NCI-H524 treated with DMSO at 0.1 percent for 48 hours (cell line): ENCODE results near the gene ANGPTL4.
"Not testable (repeated sequence)": the region's sequence is repeated elsewhere in the genome, so short reads cannot be mapped to it uniquely, and the experiment has no call there.

Experiments used
- DNase-seq: peaks from one replicate; lab custom pipeline; 2025; lab: John Stamatoyannopoulos, UW

Gene ANGPTL4

GRCh38 chr19:8334458-8335342 lies 29.3 kb upstream of the ANGPTL4 start:
- peak; percentile 33 for DNase-seq

DNA sequence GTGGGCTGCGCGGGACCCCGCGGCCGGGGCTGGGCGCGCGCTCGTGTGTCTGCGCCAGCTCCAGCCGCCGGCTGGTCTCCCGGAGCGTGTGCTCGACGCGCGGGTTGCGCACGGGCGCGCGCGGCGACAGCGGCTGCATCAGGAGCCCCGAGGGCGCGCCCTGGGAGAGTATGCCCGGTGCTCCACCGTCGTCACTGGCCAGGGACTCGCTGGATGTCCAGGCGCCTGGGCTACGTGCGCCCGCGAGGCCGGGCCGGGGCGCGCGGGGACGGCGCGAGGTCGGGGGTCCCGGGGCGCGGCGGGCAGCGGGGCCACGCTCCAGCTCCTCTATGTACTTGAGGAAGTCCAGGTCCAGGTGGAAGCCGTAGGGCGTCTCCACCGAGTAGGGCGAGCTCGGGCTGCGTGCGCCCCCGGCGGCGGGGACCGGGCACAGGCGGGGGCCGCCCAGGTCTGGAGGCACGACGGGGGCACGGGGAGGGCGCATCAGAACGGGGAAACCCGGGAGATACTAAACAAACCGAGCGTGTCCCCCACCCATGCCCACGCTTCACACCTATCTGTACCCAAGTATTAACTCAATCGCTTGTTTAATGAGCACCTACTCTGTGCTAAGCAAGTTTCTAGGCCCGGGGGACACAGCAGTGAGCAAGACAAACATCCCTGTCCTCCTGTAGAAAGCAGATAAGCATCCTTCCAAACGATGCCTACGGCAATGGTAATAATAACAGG lies 28.4 kb upstream of the ANGPTL4 start:
- DNase-seq, result no peak

DNA sequence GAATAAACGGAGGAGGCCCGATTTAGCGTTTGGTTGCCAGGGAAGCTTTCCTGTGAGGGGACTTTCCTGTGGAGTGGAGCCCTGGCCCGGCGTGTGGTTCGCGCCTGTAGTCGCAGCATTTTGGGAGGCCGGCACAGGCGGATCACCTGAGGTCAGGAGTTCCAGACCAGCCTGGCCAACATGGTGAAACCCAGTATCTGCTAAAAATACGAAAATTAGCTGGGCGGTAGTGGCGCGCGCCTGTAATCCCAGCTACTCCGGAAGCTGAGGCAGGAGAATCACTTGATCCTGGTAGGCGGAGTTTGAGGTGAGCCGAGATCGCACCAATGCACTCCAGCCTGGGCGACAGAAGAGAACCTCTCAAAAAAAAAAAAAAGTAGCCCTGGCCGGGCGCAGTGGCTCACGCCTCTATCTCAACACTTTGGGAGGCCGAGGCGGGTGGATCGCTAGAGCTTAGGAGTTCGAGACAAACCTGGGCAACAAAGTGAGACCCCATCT lies 27.8 kb upstream of the ANGPTL4 start:
- no peak for DNase-seq

GRCh38 chr19:8336660-8337059 lies 27.3 kb upstream of the ANGPTL4 start:
- no peak for DNase-seq

DNA sequence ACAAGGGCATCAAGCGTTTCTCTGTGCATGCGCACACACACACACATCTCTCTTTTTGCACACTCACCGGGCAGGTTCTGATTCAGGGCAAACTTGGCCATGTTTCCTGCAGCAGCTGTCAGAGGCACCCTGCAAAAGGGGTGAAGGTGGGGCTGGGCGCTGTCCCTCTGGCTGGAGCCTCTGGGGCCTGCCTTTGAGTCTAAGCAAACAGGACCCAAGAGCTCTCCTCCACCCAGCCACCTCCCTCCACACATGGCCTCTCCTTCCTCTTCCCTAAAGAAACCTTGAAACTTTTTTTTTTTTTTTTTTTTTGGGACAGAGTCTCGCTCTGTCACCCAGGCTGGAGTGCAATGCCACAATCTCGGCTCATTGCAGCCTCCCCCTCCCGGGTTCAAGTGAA lies 26.2 kb upstream of the ANGPTL4 start:
- DNase-seq, result no peak

- no peak for DNase-seq
Measured at GRCh38 chr19:8338835-8339234, 25.1 kb upstream of the ANGPTL4 start.

DNA sequence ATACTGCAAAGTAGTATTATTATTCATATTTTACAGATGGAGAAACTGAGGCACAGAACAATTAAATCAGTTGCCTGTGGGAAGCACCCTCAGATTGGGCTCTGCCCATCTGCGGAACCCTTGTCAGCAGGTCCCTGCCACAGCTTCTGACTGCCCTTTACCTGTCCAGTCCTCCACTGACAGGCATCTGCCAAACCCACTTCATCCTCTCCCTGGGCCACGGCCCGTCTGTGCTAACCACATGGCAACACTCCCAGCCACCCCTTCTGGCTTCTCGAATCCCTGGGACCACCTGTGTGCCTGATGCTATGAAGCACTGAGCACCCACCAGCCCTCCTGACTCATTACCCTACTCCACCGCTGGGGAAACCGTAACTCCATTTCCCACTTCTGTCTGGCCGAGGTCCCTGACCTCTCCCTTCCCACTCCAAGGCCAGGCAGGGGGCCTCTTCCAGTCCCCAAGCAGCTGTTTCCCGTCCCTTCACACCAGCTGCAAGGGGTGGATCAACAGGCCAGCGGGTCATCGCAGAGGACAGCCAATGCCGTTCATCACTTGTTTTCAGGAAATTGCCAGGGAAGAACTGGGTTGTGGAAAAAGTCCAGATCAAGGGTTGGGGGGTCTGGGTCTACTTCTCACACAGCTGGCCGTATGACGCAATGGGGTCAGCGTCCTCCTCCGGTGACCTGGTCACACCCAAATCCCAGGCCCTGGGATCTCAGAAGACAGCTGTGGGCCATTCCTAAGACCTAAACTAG lies 23.4 kb upstream of the ANGPTL4 start:
- DNase-seq, result no peak

GRCh38 chr19:8341504-8341903 lies 22.5 kb upstream of the ANGPTL4 start:
- not testable (repeated sequence) for DNase-seq

- no peak for DNase-seq
Measured at GRCh38 chr19:8342316-8342683, 21.7 kb upstream of the ANGPTL4 start.

GRCh38 chr19:8342684-8343482 lies 21.1 kb upstream of the ANGPTL4 start, which contains the start of gene KANK3:
Gene KANK3 (minus strand): TSS chr19:8343262. CDS start chr19:8337828, 5,434 bp downstream.
- peak; percentile 75 for DNase-seq

DNA sequence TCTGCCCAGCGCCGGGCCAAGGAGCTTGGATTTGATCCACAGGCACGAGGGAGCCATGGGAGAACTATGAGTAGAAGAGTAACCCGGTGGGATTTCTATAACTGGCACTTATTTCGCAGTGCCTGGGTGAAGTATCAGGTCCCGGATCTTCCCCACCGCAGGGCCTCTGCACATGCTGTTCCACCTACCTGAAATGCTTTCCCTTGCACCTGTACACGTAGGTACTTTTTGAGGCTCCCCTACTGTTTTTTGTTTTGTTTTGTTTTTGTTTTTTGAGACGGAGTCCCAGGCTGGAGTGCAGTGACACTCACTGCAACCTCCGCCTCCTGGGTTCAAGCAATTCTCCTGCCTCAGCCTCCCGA lies 20.5 kb upstream of the ANGPTL4 start:
- DNase-seq, result no peak

GRCh38 chr19:8349629-8350372 lies 14.2 kb upstream of the ANGPTL4 start:
- DNase-seq, result not testable (repeated sequence)

- DNase-seq, result no peak
Measured at GRCh38 chr19:8352134-8352827, 11.7 kb upstream of the ANGPTL4 start.

GRCh38 chr19:8352845-8353244 lies 11.1 kb upstream of the ANGPTL4 start:
- DNase-seq, result not testable (repeated sequence)

GRCh38 chr19:8355631-8356402 lies 8.1 kb upstream of the ANGPTL4 start:
- no peak for DNase-seq

DNA sequence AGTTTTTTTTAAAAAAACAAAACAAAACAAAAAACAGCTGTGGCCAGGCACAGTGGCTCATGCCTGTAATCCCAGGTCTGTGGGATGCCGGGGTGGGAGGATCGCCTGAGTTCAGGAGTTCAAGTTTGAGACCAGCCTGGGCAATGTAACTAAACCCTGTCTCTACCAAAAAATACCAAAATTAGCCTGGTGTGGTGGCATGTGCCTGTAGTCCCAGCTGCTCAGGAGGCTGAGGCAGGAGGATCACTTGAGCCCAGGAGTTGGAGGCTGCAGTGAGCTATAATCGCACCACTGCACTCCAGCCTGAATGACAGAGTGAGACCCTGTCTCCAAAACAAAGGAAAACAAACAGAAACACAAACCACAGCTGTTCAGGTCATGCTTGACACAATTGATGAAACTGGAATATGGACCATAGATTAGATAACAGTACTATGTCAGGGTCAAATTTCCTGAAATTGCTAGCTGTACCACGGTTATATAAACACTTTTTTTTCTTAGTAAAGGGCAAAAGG lies 6.9 kb upstream of the ANGPTL4 start:
- no peak for DNase-seq

GRCh38 chr19:8358948-8359347 lies 5.0 kb upstream of the ANGPTL4 start:
- DNase-seq, result no peak

GRCh38 chr19:8360196-8360595 lies 3.8 kb upstream of the ANGPTL4 start:
- no peak for DNase-seq
